WI38 (cell line): ENCODE results near the gene KCTD5.
"Not testable (repeated sequence)": the region's sequence is repeated elsewhere in the genome, so short reads cannot be mapped to it uniquely, and the experiment has no call there.

Experiments
- H3K4me3 ChIP-seq: 2 replicates; pipeline ENCODE4 v1.5.1; 2011; ENCODE audit warnings: low read depth, mild to moderate bottlenecking, control low read depth, low read length
- CTCF ChIP-seq: IDR thresholded peaks from 2 replicates; pipeline ENCODE4 v1.5.1; 2012; ENCODE audit warnings: low read depth, mild to moderate bottlenecking, control low read depth, low read length

The KCTD5 gene

GRCh38 chr16:2673066-2673999 is 9.0 kb upstream of the KCTD5 start:
- TF ChIP-seq CTCF: no peak
- H3K4me3 ChIP-seq: peak overlapping the region; percentile 70

GRCh38 chr16:2675021-2675420 is 7.3 kb upstream of the KCTD5 start:
- TF ChIP-seq CTCF: no peak
- no peak overlapping the region for H3K4me3 ChIP-seq

- TF ChIP-seq CTCF: no peak
- no peak overlapping the region for H3K4me3 ChIP-seq
These were observed 6.6 kb upstream of the KCTD5 start for GRCh38 chr16:2675714-2676113.

- H3K4me3 ChIP-seq: not testable (repeated sequence)
These were observed 5.4 kb upstream of the KCTD5 start for GRCh38 chr16:2676937-2677336.

GRCh38 chr16:2678206-2678965 is 3.9 kb upstream of the KCTD5 start:
- not testable (repeated sequence) for H3K4me3 ChIP-seq

- not testable (repeated sequence) for H3K4me3 ChIP-seq
These were observed 2.4 kb upstream of the KCTD5 start for GRCh38 chr16:2679902-2680301.

- H3K4me3 ChIP-seq: not testable (repeated sequence)
These were observed 2.0 kb upstream of the KCTD5 start for GRCh38 chr16:2680360-2680759.

GRCh38 chr16:2683041-2683440 is 718 bp downstream of the KCTD5 start:
- peak overlapping the region; percentile 97 for H3K4me3 ChIP-seq

- H3K4me3 ChIP-seq: not testable (repeated sequence)
These were observed 3.8 kb downstream of the KCTD5 start for GRCh38 chr16:2686075-2686474.

- no peak for TF ChIP-seq CTCF
- H3K4me3 ChIP-seq: no peak overlapping the region
These were observed 4.7 kb downstream of the KCTD5 start for GRCh38 chr16:2686912-2687507.
